ENCODE measurements around the gene NRP1. TPM values are rescaled to one million over a fixed set of nuclear protein-coding genes. Genes with fewer than 3 reads are reported as not detected.
A peak's percentile ranks its signal among the peaks of the same experiment; 100 is the strongest.

The NRP1 gene
- total RNA-seq, 4 donors from 2014 or later, result 17.7 to 47.0 (median 21.0) TPM

GRCh38 chr10:33216661-33217427, 117.6 kb downstream of the NRP1 start:
- DNase-seq, result no peak
- TF ChIP-seq CTCF (IDR thresholded peaks at IDR 0.05) (no peak), POLR2A (IDR thresholded peaks at IDR 0.05) (no peak)
- Histone ChIP-seq H3K4me3 (no peak overlapping the region), H3K36me3 (peaks cover 0 to 18% (median 0%) of the 10 kb centered on the region in 3 donors), H3K27me3 (no peaks in the 10 kb centered on the region), H3K27ac (no peak overlapping the region), H3K9me3 (no peaks in the 10 kb centered on the region), H3K4me1 (no peaks in the 10 kb centered on the region)

- no peak for DNase-seq
- Histone ChIP-seq H3K9me3 (no peaks in the 10 kb centered on the region), H3K27ac (no peak overlapping the region), H3K4me1 (no peaks in the 10 kb centered on the region), H3K36me3 (peaks cover 0 to 22% (median 0%) of the 10 kb centered on the region in 3 donors), H3K4me3 (no peak overlapping the region), H3K27me3 (no peaks in the 10 kb centered on the region)
- TF ChIP-seq POLR2A (IDR thresholded peaks at IDR 0.05), result no peak
- no peak for TF ChIP-seq CTCF (IDR thresholded peaks at IDR 0.05)
These were observed 118.8 kb downstream of the NRP1 start for GRCh38 chr10:33215635-33216034.

DNA sequence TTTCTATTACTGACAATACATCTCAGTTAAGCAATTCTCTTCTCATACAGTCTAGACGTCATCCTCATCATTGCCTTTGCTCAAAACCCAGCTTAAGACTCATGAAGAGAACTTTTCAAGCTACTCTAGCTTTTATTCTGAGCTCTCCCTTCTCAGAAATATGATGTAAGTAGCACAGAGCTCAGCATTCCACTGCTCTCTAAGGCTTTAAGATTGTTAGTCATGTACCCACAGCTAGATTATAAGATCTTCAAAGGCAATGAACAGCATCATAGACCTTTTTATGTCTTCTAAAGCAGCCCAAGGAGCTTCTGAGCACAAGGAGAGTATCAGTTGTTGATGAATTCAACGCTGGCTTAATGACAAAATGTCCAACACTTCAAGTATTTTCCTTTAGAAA, 119.3 kb downstream of the NRP1 start:
- no peak overlapping the region for H3K27ac ChIP-seq
- H3K9me3 ChIP-seq, result no peaks in the 10 kb centered on the region
- no peak overlapping the region for H3K4me3 ChIP-seq
- no peaks in the 10 kb centered on the region for H3K4me1 ChIP-seq
- no peak for DNase-seq
- no peaks in the 10 kb centered on the region for H3K27me3 ChIP-seq
- H3K36me3 ChIP-seq, result peaks cover 0 to 22% (median 0%) of the 10 kb centered on the region in 3 donors
- TF ChIP-seq POLR2A (IDR thresholded peaks at IDR 0.05) (no peak), CTCF (IDR thresholded peaks at IDR 0.05) (no peak)

- H3K27ac ChIP-seq, result no peak overlapping the region
- TF ChIP-seq POLR2A (IDR thresholded peaks at IDR 0.05) (no peak), CTCF (IDR thresholded peaks at IDR 0.05) (no peak)
- DNase-seq, result no peak
These were observed 120.3 kb downstream of the NRP1 start for GRCh38 chr10:33214174-33214573.

GRCh38 chr10:33212061-33212748, 122.3 kb downstream of the NRP1 start:
- peaks cover 0 to 26% (median 0%) of the 10 kb centered on the region in 3 donors for H3K36me3 ChIP-seq
- H3K4me1 ChIP-seq, result no peaks in the 10 kb centered on the region
- H3K4me3 ChIP-seq, result no peak overlapping the region
- TF ChIP-seq CTCF (IDR thresholded peaks at IDR 0.05) (no peak), POLR2A (IDR thresholded peaks at IDR 0.05) (no peak)
- H3K9me3 ChIP-seq, result no peaks in the 10 kb centered on the region
- H3K27me3 ChIP-seq, result no peaks in the 10 kb centered on the region
- peak overlapping the region in 1 of 4 donors; percentile 2 for H3K27ac ChIP-seq
- no peak for DNase-seq

More at GRCh38 chr10:33214174-33214573, 120.3 kb downstream of the NRP1 start:
- Histone ChIP-seq H3K9me3 (no peaks in the 10 kb centered on the region), H3K27me3 (no peaks in the 10 kb centered on the region), H3K4me1 (no peaks in the 10 kb centered on the region), H3K4me3 (no peak overlapping the region), H3K36me3 (peaks cover 0 to 20% (median 0%) of the 10 kb centered on the region in 3 donors)

Data from Peyer's patch (tissue), 4 donors.